Neutrophil (primary cell): ENCODE measurements around the gene ATAD3A.
"Not testable (repeated sequence)": the region's sequence is repeated elsewhere in the genome, so short reads cannot be mapped to it uniquely, and the experiment has no call there.

Experiments
- H3K27ac ChIP-seq: fragments of 200-600 bp; sonication (generic); 2 replicates; pipeline ENCODE4 v1.5.1; 2016; ENCODE audit warnings: mild to moderate bottlenecking, moderate library complexity
- H3K27me3 ChIP-seq: fragments of 200-600 bp; sonication (generic); 2 replicates; pipeline ENCODE4 v1.6.0; 2016; ENCODE audit warnings: mild to moderate bottlenecking
- H3K36me3 ChIP-seq: fragments of 200-600 bp; sonication (generic); 2 replicates; pipeline ENCODE4 v1.5.1; 2017
- H3K4me1 ChIP-seq, 2 experiments: fragments of 200-600 bp in 1 of 2; sonication (generic) in 1 of 2; 1 replicate in 1 of 2; 2 replicates in 1 of 2; pipeline versions ENCODE4 v1.5.1 to v1.6.1; 2013 to 2016; ENCODE audit warnings: low read depth in 1 of 2, low read length in 1 of 2, mild to moderate bottlenecking in 1 of 2, moderate library complexity in 1 of 2; ENCODE audit not compliant: control insufficient read depth in 1 of 2, insufficient read depth in 1 of 2
- H3K4me3 ChIP-seq, 2 experiments: fragments of 200-600 bp in 1 of 2; sonication (generic) in 1 of 2; 1 replicate in 1 of 2; 2 replicates in 1 of 2; pipeline ENCODE4 v1.5.1; 2013 to 2016; ENCODE audit warnings: low read depth in 1 of 2, low read length in 1 of 2, mild to moderate bottlenecking in 1 of 2, moderate library complexity in 1 of 2
- H3K9me3 ChIP-seq: fragments of 200-600 bp; sonication (generic); 2 replicates; pipeline ENCODE4 v1.5.1; 2016
- TF ChIP-seq, protein P1 (sequence below): fragments of 200-600 bp; sonication (generic); IDR thresholded peaks from 2 replicates; pipeline ENCODE4 v1.5.1; 2016; ENCODE audit warnings: antibody characterized with exemption

Gene ATAD3A

DNA sequence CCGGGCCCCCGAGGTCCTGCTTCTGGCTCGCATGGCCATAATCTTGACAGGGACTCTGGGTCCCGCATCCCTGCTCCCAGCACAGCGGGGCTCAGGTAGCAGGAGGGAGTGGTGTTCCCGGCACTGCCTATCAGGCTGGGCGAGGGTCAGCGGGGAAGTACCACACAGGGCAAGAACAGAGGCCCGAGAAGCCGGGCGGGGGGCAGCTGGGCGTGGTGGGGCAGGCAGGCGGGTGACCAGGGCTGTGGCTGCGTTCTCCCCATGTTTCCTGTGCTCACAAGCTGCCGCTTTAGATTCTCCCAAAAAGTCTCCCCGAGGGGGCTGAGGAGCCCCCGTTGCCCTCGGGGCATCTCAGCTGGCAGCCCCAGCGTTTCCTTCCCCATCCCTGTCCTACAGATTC lies 22.1 kb upstream of the ATAD3A start:
- TF ChIP-seq, protein P1, sequence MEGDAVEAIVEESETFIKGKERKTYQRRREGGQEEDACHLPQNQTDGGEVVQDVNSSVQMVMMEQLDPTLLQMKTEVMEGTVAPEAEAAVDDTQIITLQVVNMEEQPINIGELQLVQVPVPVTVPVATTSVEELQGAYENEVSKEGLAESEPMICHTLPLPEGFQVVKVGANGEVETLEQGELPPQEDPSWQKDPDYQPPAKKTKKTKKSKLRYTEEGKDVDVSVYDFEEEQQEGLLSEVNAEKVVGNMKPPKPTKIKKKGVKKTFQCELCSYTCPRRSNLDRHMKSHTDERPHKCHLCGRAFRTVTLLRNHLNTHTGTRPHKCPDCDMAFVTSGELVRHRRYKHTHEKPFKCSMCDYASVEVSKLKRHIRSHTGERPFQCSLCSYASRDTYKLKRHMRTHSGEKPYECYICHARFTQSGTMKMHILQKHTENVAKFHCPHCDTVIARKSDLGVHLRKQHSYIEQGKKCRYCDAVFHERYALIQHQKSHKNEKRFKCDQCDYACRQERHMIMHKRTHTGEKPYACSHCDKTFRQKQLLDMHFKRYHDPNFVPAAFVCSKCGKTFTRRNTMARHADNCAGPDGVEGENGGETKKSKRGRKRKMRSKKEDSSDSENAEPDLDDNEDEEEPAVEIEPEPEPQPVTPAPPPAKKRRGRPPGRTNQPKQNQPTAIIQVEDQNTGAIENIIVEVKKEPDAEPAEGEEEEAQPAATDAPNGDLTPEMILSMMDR = no peak
- H3K4me3 ChIP-seq = no peak overlapping the region
- no peaks in the 10 kb centered on the region for H3K27me3 ChIP-seq
- no peak overlapping the region for H3K27ac ChIP-seq
- H3K4me1 ChIP-seq = no peaks in the 10 kb centered on the region
- peaks cover 53% of the 10 kb centered on the region for H3K36me3 ChIP-seq
- no peaks in the 10 kb centered on the region for H3K9me3 ChIP-seq

DNA sequence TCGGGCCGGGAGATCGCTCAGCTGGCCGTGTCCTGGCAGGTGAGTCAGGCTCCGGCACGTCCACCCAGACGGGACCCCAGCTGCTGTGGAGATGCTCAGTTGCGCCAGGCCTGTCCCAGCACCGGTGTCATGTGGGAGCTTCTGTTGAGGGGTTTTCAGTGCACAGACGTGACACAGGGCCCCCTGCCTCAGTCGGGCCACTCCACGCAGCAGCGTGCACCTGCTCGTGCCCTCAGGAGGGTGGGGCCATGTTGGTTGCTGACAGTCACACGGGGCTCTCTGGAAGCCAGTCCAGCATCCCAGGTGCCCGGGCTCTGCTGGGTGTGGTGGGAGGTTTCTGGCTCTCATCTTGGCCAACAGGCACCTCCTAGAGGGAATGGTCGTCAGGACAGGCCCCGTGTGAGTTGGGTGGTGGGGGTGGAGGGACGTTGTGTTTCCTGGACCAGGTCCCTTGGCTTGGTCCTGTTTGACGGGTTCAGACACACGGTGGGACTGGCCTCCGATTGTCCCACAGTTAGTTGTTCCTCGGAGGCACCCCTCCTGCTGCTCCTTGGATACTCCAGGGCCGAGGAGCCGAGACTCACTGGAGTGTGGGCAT lies 21.2 kb upstream of the ATAD3A start:
- H3K4me1 ChIP-seq = no peaks in the 10 kb centered on the region
- no peaks in the 10 kb centered on the region for H3K9me3 ChIP-seq
- no peaks in the 10 kb centered on the region for H3K27me3 ChIP-seq
- TF ChIP-seq, protein P1 = no peak
- H3K27ac ChIP-seq = no peak overlapping the region
- H3K4me3 ChIP-seq = no peak overlapping the region
- H3K36me3 ChIP-seq = peaks cover 51% of the 10 kb centered on the region

DNA sequence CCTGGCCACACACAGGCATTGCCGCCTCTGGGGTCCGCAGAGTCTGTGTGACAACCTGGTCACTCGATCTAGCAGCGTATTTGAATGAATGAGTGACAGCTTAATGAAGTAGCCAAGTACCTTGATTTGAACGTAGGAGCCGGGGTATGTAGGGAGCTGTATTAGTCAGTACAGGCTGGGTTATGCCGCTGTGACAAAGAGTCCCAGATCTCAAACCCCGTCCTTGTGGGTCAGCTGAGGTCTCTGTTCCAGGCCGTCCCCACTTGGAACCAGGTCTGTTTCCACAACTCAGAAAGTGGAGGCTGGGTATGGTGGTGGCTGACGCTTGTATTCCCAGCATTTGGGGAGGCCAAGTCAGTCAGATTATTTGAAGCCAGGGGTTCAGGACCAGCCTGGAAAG lies 20.4 kb upstream of the ATAD3A start:
- Histone ChIP-seq H3K4me3 (no peak overlapping the region), H3K36me3 (peaks cover 50% of the 10 kb centered on the region), H3K27me3 (no peaks in the 10 kb centered on the region), H3K9me3 (no peaks in the 10 kb centered on the region), H3K4me1 (no peaks in the 10 kb centered on the region), H3K27ac (no peak overlapping the region)
- TF ChIP-seq, protein P1 = no peak

DNA sequence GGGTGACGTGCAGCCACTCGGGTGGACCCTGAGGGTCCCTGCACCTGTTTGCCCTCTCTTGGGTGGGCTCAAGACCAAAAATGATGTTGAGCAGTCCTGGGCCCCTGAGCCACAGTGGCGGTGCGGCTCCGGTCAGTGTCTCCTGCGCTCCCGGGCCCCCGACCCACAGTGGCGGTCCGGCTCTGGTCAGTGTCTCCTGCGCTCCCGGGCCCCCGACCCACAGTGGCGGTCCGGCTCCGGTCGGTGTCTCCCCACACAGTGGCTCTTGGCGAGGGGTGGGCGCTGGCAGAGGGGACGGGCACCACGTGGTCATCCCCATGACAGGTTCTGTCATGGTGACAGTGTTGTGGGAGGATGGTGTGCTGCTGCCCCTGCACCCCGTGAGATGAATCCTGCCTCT lies 17.7 kb upstream of the ATAD3A start:
- not testable (repeated sequence) for H3K9me3 ChIP-seq, H3K27ac ChIP-seq, H3K27me3 ChIP-seq, H3K4me1 ChIP-seq, H3K4me3 ChIP-seq
- H3K36me3 ChIP-seq = peaks cover 32% of the 10 kb centered on the region

DNA sequence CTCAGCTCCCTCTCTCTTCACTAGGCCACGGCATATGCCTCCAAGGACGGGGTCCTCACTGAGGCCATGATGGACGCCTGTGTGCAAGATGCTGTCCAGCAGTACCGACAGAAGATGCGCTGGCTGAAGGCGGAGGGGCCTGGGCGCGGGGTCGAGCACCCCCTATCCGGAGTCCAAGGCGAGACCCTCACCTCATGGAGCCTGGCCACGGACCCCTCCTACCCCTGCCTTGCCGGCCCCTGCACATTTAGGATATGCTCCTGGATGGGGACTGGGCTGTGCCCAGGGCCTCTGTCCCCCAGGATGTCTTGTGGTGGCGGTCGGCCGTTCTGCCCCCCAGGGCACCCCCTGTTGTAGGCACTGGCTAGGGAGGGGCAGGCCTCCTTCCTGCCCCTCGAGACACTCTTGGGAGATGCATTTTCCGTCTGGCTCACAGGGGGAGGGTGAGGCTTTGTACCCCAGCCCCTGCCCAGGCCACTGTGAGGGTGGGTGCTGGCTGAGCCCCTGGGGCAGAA lies 16.4 kb upstream of the ATAD3A start:
- H3K36me3 ChIP-seq = peaks cover 20% of the 10 kb centered on the region
- not testable (repeated sequence) for H3K27me3 ChIP-seq, H3K27ac ChIP-seq, H3K4me3 ChIP-seq, H3K4me1 ChIP-seq, H3K9me3 ChIP-seq

DNA sequence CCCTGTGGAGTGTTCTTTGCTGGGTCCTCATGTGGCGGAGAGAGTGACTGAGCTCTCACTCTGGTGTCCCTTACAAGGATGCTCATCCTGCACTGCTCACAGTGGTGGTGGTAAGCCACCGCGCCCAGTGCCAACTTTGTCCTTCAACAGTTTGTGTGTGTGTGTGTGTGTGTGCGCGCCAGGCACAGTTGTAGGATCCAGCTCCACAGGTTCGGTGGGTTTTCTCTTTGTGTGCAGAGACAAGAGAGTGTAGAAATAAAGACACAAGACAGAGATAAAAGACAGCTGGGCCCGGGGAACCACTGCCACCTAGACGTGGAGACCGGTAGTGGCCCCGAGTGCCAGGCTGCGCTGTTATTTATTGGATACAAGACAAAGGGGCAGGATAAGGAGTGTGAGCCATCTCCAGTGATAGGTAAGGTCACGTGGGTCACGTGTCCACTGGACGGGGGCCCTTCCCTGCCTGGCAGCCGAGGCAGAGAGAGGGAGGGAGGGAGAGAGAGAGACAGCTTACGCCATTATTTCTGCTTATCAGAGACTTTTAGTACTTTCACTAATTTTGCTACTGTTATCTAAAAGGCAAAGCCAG lies 7.1 kb upstream of the ATAD3A start:
- H3K27ac ChIP-seq = peak overlapping the region; percentile 75

DNA sequence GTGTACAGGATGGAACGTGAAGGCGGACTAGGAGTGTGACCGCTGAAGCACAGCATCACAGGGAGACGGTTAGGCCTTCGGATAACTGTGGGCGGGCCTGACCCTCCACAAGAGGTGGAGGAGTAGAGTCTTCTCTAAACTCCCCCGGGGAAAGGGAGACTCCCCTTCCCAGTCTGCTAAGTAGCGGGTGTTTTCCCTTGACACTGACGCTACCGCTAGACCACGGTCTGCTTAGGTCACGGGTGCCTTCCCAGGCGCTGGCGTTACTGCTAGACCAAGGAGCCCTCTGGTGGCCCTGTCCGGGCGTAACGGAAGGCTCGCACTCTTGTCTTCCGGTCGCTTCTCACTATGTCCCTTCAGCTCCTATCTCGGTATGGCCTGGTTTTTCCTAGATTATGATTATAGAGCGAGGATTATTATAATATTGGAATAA lies 6.6 kb upstream of the ATAD3A start:
- Histone ChIP-seq H3K4me3 (peak overlapping the region in 1 of 2 experiments; percentile 30), H3K27ac (peak overlapping the region; percentile 75), H3K4me1 (peaks cover 4 to 11% of the 10 kb centered on the region in 2 experiments)
- not testable (repeated sequence) for H3K36me3 ChIP-seq, H3K27me3 ChIP-seq, H3K9me3 ChIP-seq

More for the DNA sequence above, 7.1 kb upstream of the ATAD3A start:
- not testable (repeated sequence) for H3K27me3 ChIP-seq, H3K36me3 ChIP-seq, H3K9me3 ChIP-seq
- Histone ChIP-seq H3K4me1 (peaks cover 4 to 11% of the 10 kb centered on the region in 2 experiments), H3K4me3 (peak overlapping the region in 1 of 2 experiments; percentile 30)
- TF ChIP-seq, protein P1 = peak; percentile 63

DNA sequence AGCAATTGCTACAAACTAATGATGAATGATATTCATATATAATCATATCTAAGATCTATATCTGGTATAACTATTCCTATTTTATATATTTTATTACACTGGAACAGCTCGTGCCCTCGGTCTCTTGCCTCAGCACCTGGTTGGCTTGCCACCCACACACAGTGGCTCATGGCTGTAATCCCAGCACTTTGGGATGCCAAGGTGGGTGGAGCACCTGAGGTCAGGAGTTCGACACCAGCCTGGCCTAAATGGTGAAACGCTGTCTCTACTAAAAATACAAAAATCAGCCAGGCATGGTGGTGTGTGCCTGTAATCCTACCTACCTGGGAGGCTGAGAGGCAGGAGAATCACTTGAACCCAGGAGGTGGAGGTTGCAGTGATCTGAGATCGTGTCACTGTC lies 6.2 kb upstream of the ATAD3A start:
- H3K36me3 ChIP-seq, H3K27me3 ChIP-seq, H3K9me3 ChIP-seq, H3K4me3 ChIP-seq: not testable (repeated sequence)
- Histone ChIP-seq H3K27ac (peak overlapping the region; percentile 75), H3K4me1 (peaks cover 4 to 12% of the 10 kb centered on the region in 2 experiments)
